AG09319 (cell line): ENCODE results near the gene OTOS.

ENCODE experiments used
- DNase-seq: peaks from one replicate; pipeline ENCODE4 v3.0.0-alpha.2; 2010; ENCODE audit warnings: low read depth; ENCODE audit errors: extremely low read depth
- CTCF ChIP-seq: IDR thresholded peaks from 2 replicates; pipeline ENCODE4 v1.5.1; 2011; ENCODE audit warnings: low read depth, mild to moderate bottlenecking, inconsistent platforms, low read length, moderate library complexity

OTOS gene

DNA sequence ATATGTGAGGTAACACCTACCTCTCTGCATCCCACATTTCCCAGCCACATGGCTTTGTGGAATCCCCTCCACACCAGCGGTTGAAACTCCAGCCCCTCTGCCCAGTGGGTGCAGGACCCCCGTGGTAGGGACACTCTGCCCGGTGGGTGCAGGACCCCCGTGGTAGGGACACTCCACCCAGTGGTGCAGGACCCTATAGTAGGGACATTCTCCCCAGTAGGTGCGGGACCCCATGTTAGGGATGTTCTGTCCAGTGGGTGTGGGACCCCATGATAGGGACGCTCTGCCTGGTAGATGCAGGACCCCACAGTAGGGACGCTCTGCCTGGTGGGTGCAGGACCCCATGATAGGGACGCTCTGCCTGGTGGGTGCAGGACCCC lies 15.8 kb downstream of the OTOS start:
- DNase-seq: no peak
- TF ChIP-seq CTCF: no peak

DNA sequence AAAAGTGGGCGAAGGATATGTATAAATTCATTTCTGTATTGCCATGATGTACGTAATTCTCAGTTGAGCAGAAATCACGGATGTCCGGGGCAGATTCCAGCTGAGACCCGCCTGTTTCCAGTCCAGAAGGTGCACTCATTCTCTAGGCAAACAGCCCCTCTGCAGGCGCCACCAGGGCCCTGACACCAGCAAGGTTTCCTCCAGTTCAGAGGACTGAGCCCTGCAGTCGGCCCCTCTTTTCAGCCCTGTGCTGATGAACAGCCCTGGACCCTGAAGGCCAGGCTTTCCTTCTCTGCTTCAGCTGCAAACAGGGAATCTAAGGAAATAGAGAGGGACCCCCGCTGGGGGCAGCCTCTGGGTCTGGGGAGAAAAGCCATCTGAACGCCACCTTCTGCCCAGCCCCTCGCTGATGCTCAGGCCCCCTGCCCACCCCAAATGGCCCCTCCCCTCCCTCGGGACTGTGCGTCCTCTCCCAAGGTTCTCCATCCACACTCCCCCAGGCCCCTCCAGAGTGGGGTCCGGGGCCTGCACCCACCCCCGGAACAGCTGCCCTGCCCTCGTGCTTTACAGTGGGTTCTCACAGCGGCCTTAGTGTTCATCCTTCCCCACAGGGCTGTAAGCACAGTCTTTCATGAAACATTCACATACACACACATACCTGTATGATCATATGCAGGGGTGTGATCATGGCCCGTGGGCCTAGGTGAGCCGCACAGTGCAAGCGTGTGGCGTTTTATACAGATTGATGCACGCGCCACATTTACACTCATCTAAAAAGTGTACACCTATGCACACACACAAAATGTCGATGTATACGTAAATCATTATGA lies 16.4 kb downstream of the OTOS start:
- no peak for DNase-seq
- no peak for TF ChIP-seq CTCF

DNA sequence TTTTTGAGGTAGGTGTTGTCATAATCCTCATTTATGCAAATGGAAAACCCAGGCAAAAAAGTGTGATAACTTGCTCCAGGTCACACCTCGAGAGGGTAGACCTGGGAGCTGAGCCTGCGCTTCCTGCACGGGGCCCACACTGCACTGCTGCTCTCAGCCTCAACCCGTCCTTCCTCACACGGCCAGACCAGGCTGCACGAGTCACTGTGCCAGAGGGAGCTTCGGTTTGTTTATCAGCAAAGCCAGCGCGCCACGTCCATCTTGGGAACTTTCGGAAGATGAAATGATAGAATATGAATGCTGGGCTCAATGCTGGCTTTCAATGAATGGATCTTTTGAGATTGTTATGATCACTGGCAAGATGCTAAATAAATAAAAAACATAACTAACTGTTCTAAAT lies 18.8 kb downstream of the OTOS start:
- DNase-seq: no peak
- no peak for TF ChIP-seq CTCF

- no peak for DNase-seq
- no peak for TF ChIP-seq CTCF
These were observed 19.3 kb downstream of the OTOS start for GRCh38 chr2:240121190-240121589.

DNA sequence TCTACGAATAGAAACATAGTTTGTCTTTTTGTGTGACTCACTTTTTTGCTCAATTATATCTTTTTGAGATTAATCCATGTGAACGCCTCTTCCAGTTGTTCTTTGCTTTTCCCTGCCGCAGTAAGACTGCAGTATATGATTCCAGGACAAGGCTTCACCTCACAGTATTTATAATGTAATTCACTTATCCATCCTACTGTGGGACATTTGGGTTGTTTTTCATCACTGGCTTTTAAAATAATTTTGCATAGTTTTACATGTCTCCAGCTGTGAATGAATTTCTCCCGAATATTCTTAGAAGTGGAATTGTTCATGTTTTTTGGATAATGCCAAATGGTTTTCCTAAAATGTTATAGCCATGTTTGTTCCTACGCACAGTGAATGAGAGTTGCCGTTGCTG lies 26.2 kb downstream of the OTOS start:
- no peak for TF ChIP-seq CTCF
- no peak for DNase-seq

GRCh38 chr2:240112914-240113690 lies 27.4 kb downstream of the OTOS start:
- no peak for DNase-seq
- no peak for TF ChIP-seq CTCF

DNA sequence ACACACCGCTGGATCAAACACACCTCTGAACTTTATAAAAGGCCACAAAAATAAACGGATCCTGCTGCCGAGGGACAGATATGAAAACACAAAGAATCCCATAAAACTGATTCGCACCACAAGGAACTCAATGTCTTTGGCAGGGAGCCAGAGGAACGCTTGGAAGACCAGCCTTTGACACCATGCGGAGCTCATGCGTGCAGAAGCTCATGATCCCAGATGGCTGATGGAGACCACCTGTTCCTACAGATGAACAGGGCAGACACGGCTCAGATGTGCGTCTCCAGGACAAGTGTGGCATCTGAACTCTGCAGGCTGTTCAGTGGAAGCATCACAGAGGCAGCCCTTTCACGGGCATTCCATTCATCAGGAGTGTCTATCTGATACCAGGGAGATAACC lies 29.2 kb downstream of the OTOS start:
- DNase-seq: no peak
- TF ChIP-seq CTCF: no peak
